ENCODE measurements around the gene PRKN. TPM values are rescaled to one million over a fixed set of nuclear protein-coding genes. Genes with fewer than 3 reads are reported as not detected.
A peak's percentile ranks its signal among the peaks of the same experiment; 100 is the strongest.

Gene PRKN
- total RNA-seq, 2 experiments from 2014 or later, result 0.82 to 1.00 TPM

- H3K4me1 Mint-ChIP-seq (ENCODE audit: low read depth), result no peaks in the 10 kb centered on the region
- DNase-seq, result no peak
- H3K27ac Mint-ChIP-seq, result no peak overlapping the region
- no peaks in the 10 kb centered on the region for H3K9me3 Mint-ChIP-seq
- H3K4me3 Mint-ChIP-seq, result no peak overlapping the region
- intact Hi-C loops (cut with micrococcal nuclease), result no loop called here
- CTCF ChIA-PET, result interaction anchor here (2.0 kb wide), 1 partner anchor 21 kb away, joined by 7 read pairs; no protein-coding TSS in a partner anchor
- POLR2A ChIA-PET, result no interaction called here
- H3K36me3 Mint-ChIP-seq, result no peaks in the 10 kb centered on the region
- peaks cover 6% of the 10 kb centered on the region for H3K27me3 Mint-ChIP-seq
These were observed 1312.2 kb downstream of the PRKN start for GRCh38 chr6:161415302-161415855.

DNA sequence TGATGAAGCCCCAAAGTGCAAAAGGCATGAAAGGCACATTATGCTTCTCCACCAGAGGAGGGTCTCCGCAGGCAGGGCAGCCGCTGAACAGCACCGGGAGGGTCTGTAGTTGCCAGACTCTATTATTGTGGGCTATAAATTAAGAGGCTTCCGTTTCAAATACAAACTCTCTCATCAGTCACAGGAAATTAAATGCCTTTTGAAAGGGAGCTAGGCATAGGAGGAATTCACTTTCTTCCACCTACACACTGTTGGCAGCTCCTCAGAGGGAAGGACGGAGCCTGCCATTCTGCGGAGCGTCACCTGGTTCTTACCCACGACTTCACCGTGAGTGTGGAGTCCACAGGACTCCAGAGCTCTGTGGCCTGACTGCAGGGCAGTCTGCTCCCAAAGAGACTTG is 1312.9 kb downstream of the PRKN start:
- Mint-ChIP-seq H3K27ac (no peak overlapping the region), H3K4me1 (ENCODE audit: low read depth) (no peaks in the 10 kb centered on the region), H3K27me3 (peaks cover 6% of the 10 kb centered on the region), H3K9me3 (no peaks in the 10 kb centered on the region), H3K4me3 (no peak overlapping the region), H3K36me3 (no peaks in the 10 kb centered on the region)
- ChIA-PET POLR2A (no interaction called here), CTCF (no interaction called here)
- no peak for DNase-seq
- intact Hi-C loops (cut with micrococcal nuclease), result no loop called here

DNA sequence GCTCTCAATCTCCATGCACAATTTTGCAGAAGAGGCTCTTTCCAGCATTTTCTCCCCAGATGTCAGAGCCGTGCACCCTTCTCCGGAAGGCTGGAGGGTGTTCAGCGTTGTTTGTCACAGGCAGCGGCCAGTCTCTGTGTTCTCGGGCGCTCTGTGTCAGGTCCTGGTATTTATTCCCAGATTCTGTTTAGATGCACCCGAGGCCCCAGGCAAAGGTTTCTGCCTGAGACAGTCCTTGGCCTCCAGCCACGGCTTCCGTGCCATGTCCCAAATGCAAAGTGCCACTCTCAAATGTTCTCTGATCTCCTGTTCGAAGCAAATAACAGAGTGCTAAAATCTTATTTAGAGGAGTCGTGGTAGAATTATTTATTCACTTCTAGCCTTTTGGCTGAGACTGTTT is 1313.4 kb downstream of the PRKN start:
- CTCF ChIA-PET, result interaction anchor here (1.4 kb wide), 1 partner anchor 20 kb away, joined by 5 read pairs; no protein-coding TSS in a partner anchor
- H3K27me3 Mint-ChIP-seq, result peaks cover 6% of the 10 kb centered on the region
- H3K4me3 Mint-ChIP-seq, result no peak overlapping the region
- intact Hi-C loops (cut with micrococcal nuclease), result no loop called here
- H3K9me3 Mint-ChIP-seq, result no peaks in the 10 kb centered on the region
- POLR2A ChIA-PET, result no interaction called here
- no peaks in the 10 kb centered on the region for H3K36me3 Mint-ChIP-seq
- H3K27ac Mint-ChIP-seq, result no peak overlapping the region
- no peak for DNase-seq
- H3K4me1 Mint-ChIP-seq (ENCODE audit: low read depth), result no peaks in the 10 kb centered on the region

DNA sequence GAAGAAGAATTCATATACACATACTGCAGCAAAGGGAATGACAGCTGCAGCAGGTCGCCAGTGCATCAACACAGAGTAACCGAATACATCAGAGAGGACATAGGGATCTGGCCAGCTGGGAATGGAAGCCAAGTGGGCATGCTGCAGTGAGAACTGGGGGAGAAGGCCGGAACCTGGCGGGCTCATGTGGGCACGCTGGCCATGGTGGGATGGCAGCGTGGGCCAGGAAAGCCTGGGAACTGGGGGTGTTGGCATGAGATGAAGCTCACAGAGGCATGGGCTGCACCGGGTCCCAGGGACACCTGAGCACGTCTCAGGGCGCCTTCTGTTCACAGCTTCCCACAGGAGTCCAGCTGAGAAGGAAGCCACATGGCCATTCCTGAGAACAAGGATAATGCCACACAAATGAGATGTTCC is 1314.2 kb downstream of the PRKN start:
- Mint-ChIP-seq H3K4me1 (ENCODE audit: low read depth) (no peaks in the 10 kb centered on the region), H3K27me3 (peaks cover 6% of the 10 kb centered on the region), H3K9me3 (no peaks in the 10 kb centered on the region), H3K4me3 (no peak overlapping the region), H3K27ac (no peak overlapping the region), H3K36me3 (no peaks in the 10 kb centered on the region)
- no peak for DNase-seq
- intact Hi-C loops (cut with micrococcal nuclease), result no loop called here
- POLR2A ChIA-PET, result no interaction called here
- CTCF ChIA-PET, result interaction anchor here (0.5 to 1.4 kb wide), 2 partner anchors 19 to 330 kb away, joined by 4 to 5 read pairs; no protein-coding TSS in a partner anchor

DNA sequence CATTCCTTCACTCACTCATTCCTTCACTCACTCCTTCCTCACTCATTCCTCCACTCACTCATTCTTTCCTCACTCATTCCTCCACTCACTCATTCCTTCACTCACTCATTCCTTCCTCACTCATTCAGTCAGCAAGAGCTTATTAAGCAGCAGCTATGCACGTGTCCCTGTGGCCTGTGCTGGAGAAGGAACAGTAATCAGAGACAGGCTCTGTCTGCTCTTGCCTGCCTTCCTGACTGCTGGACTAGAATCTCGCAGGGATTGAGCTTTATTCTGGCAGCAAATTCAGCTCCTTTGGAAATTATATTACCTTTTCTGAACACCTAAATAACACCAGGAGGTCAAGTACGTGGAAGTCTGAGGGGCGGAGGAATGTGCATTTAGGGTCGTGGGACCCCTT is 1314.8 kb downstream of the PRKN start:
- intact Hi-C loops (cut with micrococcal nuclease), result no loop called here
- ChIA-PET CTCF (interaction anchor here (1.4 kb wide), 1 partner anchor 19 kb away, joined by 5 read pairs; no protein-coding TSS in a partner anchor), POLR2A (no interaction called here)
- no peak for DNase-seq
- H3K4me1 Mint-ChIP-seq (ENCODE audit: low read depth), result no peaks in the 10 kb centered on the region
- no peak overlapping the region for H3K4me3 Mint-ChIP-seq
- H3K27me3 Mint-ChIP-seq, result peaks cover 4% of the 10 kb centered on the region
- no peaks in the 10 kb centered on the region for H3K36me3 Mint-ChIP-seq
- H3K27ac Mint-ChIP-seq, result no peak overlapping the region
- no peaks in the 10 kb centered on the region for H3K9me3 Mint-ChIP-seq

DNA sequence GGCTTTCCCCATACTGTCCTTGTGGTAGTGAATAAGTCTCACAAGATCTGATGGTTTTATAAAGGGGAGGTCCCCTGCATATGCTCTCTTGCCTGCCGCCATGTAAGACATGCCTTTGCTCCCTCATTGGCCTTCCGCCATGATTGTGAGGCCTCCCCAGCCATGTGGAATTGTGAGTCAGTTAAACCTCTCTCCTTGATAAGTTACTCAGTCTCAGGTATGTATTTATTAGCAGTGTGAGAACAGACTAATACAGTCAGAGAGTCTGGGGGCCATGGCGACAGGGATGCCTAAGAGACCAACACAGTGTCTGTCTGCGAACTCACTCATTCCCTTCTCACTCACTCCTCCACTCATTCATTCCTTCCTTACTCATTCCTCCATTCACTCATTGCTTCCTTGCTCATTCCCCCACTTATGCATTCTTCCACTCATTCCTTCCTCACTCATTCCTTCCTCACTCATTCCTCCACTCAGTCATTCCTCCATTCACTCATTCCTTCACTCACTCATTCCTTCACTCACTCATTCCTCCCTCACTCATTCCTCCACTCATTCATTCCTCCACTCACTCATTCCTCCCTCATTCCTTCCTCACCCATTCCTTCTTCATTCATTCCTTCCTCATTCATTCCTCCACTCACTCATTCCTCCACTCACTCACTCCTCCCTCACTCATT is 1316.2 kb downstream of the PRKN start:
- Mint-ChIP-seq H3K27ac (no peak overlapping the region), H3K4me3 (no peak overlapping the region), H3K36me3 (no peaks in the 10 kb centered on the region), H3K9me3 (no peaks in the 10 kb centered on the region), H3K27me3 (peaks cover 2% of the 10 kb centered on the region), H3K4me1 (ENCODE audit: low read depth) (no peaks in the 10 kb centered on the region)
- CTCF ChIA-PET, result no interaction called here
- intact Hi-C loops (cut with micrococcal nuclease), result no loop called here
- POLR2A ChIA-PET, result no interaction called here
- DNase-seq, result peak; percentile 14

DNA sequence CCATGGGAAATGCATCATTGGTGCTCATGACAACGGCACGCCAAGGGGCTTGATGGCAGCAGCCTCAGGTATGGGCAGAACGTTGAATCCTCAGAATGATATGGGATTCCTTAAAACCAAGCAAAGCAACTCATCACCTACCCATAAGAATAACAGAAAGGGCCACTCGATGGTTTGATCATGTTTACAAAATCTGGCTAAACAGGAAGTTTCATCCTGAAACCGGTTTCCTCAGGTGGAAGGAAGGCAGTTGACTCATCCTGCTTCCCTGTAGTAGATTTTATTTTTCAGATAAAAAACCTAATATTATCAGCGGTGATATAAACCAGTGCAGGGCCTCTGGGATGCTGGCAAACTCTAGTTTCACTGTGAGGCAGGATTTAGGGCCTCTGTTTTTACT is 1316.8 kb downstream of the PRKN start:
- Mint-ChIP-seq H3K36me3 (no peaks in the 10 kb centered on the region), H3K9me3 (no peaks in the 10 kb centered on the region), H3K27me3 (peaks cover 2% of the 10 kb centered on the region), H3K4me1 (ENCODE audit: low read depth) (no peaks in the 10 kb centered on the region), H3K27ac (no peak overlapping the region), H3K4me3 (no peak overlapping the region)
- ChIA-PET CTCF (no interaction called here), POLR2A (no interaction called here)
- DNase-seq, result no peak
- intact Hi-C loops (cut with micrococcal nuclease), result no loop called here

DNA sequence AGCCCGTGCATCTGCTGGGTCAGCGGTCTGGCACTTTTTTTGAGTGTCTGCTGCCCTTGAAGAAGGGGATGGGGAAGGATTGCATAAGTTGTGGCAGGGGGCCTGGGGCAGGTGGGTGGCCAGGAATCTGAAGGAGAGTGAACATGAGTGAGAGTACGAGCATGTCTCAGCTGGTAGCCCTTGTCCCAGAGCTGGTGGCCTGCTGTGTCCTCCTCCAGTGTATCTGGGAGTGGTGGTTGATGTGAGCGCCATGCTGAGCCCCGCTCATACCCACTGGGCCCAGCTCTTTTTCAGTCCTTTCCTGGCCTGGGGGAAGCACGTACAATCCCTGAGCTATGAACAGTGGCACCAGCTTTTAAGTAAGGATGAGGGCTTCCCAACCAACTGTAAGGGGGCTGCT is 1317.5 kb downstream of the PRKN start:
- Mint-ChIP-seq H3K4me3 (no peak overlapping the region), H3K27ac (no peak overlapping the region), H3K4me1 (ENCODE audit: low read depth) (no peaks in the 10 kb centered on the region), H3K9me3 (no peaks in the 10 kb centered on the region), H3K27me3 (peaks cover 2% of the 10 kb centered on the region), H3K36me3 (no peaks in the 10 kb centered on the region)
- CTCF ChIA-PET, result interaction anchor here (0.9 kb wide), 1 partner anchor 8 kb away, joined by 4 read pairs; no protein-coding TSS in a partner anchor
- POLR2A ChIA-PET, result no interaction called here
- intact Hi-C loops (cut with micrococcal nuclease), result no loop called here
- no peak for DNase-seq

DNA sequence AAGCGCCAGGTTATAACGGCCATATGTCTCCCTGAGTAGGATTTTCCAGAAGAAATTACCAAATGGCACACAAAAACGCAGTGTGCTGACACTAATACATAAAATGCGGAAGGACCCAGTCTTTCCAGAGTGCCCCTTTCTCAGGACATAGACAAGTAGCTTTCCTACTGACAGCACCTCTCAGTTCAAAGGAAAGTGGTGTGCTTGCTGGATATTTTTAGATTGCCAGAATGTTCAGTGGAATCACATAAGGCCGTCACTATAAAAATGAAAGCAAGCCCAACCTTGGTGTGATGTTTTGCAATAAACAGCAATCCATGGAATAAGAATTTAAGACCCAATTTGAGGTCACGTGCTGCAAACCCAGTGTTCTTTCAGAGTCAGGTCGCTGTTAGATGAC is 1318.2 kb downstream of the PRKN start:
- Mint-ChIP-seq H3K36me3 (no peaks in the 10 kb centered on the region), H3K4me3 (no peak overlapping the region), H3K27ac (no peak overlapping the region), H3K27me3 (no peaks in the 10 kb centered on the region), H3K4me1 (ENCODE audit: low read depth) (no peaks in the 10 kb centered on the region), H3K9me3 (no peaks in the 10 kb centered on the region)
- intact Hi-C loops (cut with micrococcal nuclease), result no loop called here
- no peak for DNase-seq
- ChIA-PET CTCF (no interaction called here), POLR2A (no interaction called here)

GRCh38 chr6:161408041-161408440 is 1319.5 kb downstream of the PRKN start:
- peaks cover 3% of the 10 kb centered on the region for H3K27me3 Mint-ChIP-seq
- POLR2A ChIA-PET, result no interaction called here
- intact Hi-C loops (cut with micrococcal nuclease), result no loop called here
- H3K4me1 Mint-ChIP-seq (ENCODE audit: low read depth), result no peaks in the 10 kb centered on the region
- H3K27ac Mint-ChIP-seq, result no peak overlapping the region
- DNase-seq, result no peak
- no peaks in the 10 kb centered on the region for H3K36me3 Mint-ChIP-seq
- H3K4me3 Mint-ChIP-seq, result no peak overlapping the region
- no peaks in the 10 kb centered on the region for H3K9me3 Mint-ChIP-seq
- CTCF ChIA-PET, result interaction anchor here (2.1 kb wide), 1 partner anchor 11 kb away, joined by 8 read pairs; no protein-coding TSS in a partner anchor

DNA sequence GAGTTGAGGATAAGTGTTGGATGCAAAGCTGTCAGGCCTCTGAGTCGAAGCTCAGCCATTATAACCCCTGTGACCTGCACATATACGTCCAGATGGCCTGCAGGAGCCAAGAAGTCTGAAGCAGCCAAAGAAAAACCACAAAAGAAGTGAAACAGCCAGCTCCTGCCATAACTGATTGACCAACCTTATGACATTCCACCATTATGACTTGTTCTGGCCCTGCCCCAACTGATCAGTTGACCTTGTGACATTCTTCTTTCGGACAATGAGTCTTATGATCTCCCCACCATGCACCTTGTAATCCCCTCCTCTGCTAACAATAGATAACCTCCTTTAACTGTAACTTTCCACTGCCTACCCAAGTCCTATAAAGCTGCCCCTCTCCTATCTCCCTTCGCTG is 1320.0 kb downstream of the PRKN start:
- H3K27me3 Mint-ChIP-seq, result peaks cover 3% of the 10 kb centered on the region
- no peak overlapping the region for H3K4me3 Mint-ChIP-seq
- no peak overlapping the region for H3K27ac Mint-ChIP-seq
- no peaks in the 10 kb centered on the region for H3K4me1 Mint-ChIP-seq (ENCODE audit: low read depth)
- no peak for DNase-seq
- no peaks in the 10 kb centered on the region for H3K36me3 Mint-ChIP-seq
- intact Hi-C loops (cut with micrococcal nuclease), result no loop called here
- no peaks in the 10 kb centered on the region for H3K9me3 Mint-ChIP-seq
- ChIA-PET POLR2A (no interaction called here), CTCF (interaction anchor here (2.1 kb wide), 1 partner anchor 11 kb away, joined by 8 read pairs; no protein-coding TSS in a partner anchor)

GRCh38 chr6:161407115-161407514 is 1320.5 kb downstream of the PRKN start:
- no peaks in the 10 kb centered on the region for H3K4me1 Mint-ChIP-seq (ENCODE audit: low read depth)
- no peaks in the 10 kb centered on the region for H3K36me3 Mint-ChIP-seq

GRCh38 chr6:161406646-161407045 is 1320.9 kb downstream of the PRKN start:
- H3K9me3 Mint-ChIP-seq, result no peaks in the 10 kb centered on the region
- DNase-seq, result no peak
- H3K36me3 Mint-ChIP-seq, result no peaks in the 10 kb centered on the region
- H3K4me3 Mint-ChIP-seq, result no peak overlapping the region
- intact Hi-C loops (cut with micrococcal nuclease), result no loop called here
- no peak overlapping the region for H3K27ac Mint-ChIP-seq
- no peaks in the 10 kb centered on the region for H3K4me1 Mint-ChIP-seq (ENCODE audit: low read depth)
- ChIA-PET CTCF (interaction anchor here (2.1 kb wide), 1 partner anchor 12 kb away, joined by 8 read pairs; no protein-coding TSS in a partner anchor), POLR2A (no interaction called here)
- peaks cover 3% of the 10 kb centered on the region for H3K27me3 Mint-ChIP-seq

More at GRCh38 chr6:161407115-161407514, 1320.5 kb downstream of the PRKN start:
- no peak overlapping the region for H3K27ac Mint-ChIP-seq
- no peak for DNase-seq
- H3K9me3 Mint-ChIP-seq, result no peaks in the 10 kb centered on the region
- ChIA-PET CTCF (interaction anchor here (2.1 kb wide), 1 partner anchor 12 kb away, joined by 8 read pairs; no protein-coding TSS in a partner anchor), POLR2A (no interaction called here)
- no peak overlapping the region for H3K4me3 Mint-ChIP-seq
- peaks cover 3% of the 10 kb centered on the region for H3K27me3 Mint-ChIP-seq
- intact Hi-C loops (cut with micrococcal nuclease), result no loop called here

All from activated CD4-positive, alpha-beta memory T cell treated with anti-CD3 and anti-CD28 coated beads for 36 hours (primary cell).